Caco-2 (cell line): ENCODE measurements around the gene TRPM4. TPM values are rescaled to one million over a fixed set of nuclear protein-coding genes. Genes with fewer than 3 reads are reported as not detected.
"Not testable (repeated sequence)": the region's sequence is repeated elsewhere in the genome, so short reads cannot be mapped to it uniquely, and the experiment has no call there.

Experiments used
- BruUV-seq: library from RNA; stranded (reverse); fragments of 400-500 nt; replicated peaks from 2 replicates; lab custom pipeline; 2021; lab: Mats Ljungman, UMichigan
- CTCF ChIA-PET: fragments of 300-600 bp; sonication (Branson Sonifier 250); formaldehyde crosslinking; loops from one replicate; lab custom pipeline; 2022; ENCODE audit warnings: antibody characterized with exemption; lab: Charles Lee
- POLR2A ChIA-PET: fragments of 300-600 bp; sonication (Branson Sonifier 250); formaldehyde crosslinking; loops from one replicate; lab custom pipeline; 2022; ENCODE audit warnings: antibody characterized with exemption; lab: Charles Lee
- DNase-seq, 2 experiments: peaks; one replicate each; pipeline versions ENCODE4 v3.0.0 to v3.0.0-alpha.2; 2020 to 2022
- H3K27me3 ChIP-seq: replicated peaks from 2 replicates; pipeline ENCODE4 v1.6.0; 2011; ENCODE audit warnings: low read length; ENCODE audit not compliant: control insufficient read depth, insufficient read depth
- H3K36me3 ChIP-seq: 2 replicates; pipeline ENCODE4 v1.5.1; 2011; ENCODE audit warnings: low read length; ENCODE audit not compliant: control insufficient read depth, insufficient read depth
- H3K4me1 ChIP-seq: fragments of 250-450 bp; sonication (Bioruptor Pico); 2 replicates; pipeline ENCODE4 v1.5.1; 2020; ENCODE audit warnings: mild to moderate bottlenecking
- H3K4me3 ChIP-seq: 2 replicates; pipeline ENCODE4 v1.5.1; 2011; ENCODE audit warnings: low read depth, mild to moderate bottlenecking, control low read depth, low read length
- H3K9me3 ChIP-seq: fragments of 250-450 bp; sonication (Bioruptor Pico); 2 replicates; pipeline ENCODE4 v1.5.1; 2020; ENCODE audit warnings: mild to moderate bottlenecking, moderate library complexity
- H3K27ac Mint-ChIP-seq: one replicate; pipeline ENCODE4 v1.8.0; 2022; ENCODE audit warnings: mixed read lengths; ENCODE audit not compliant: unreplicated experiment
- H3K27me3 Mint-ChIP-seq: one replicate; pipeline ENCODE4 v1.8.0; 2022; ENCODE audit warnings: mixed read lengths; ENCODE audit not compliant: insufficient read depth, unreplicated experiment
- H3K36me3 Mint-ChIP-seq: one replicate; pipeline ENCODE4 v1.8.0; 2022; ENCODE audit warnings: mild to moderate bottlenecking, mixed read lengths; ENCODE audit not compliant: insufficient read depth, unreplicated experiment
- H3K4me1 Mint-ChIP-seq: one replicate; pipeline ENCODE4 v1.8.0; 2022; ENCODE audit warnings: low read depth, mixed read lengths; ENCODE audit not compliant: unreplicated experiment
- H3K4me3 Mint-ChIP-seq: one replicate; pipeline ENCODE4 v1.8.0; 2022; ENCODE audit warnings: mild to moderate bottlenecking, moderate library complexity, mixed read lengths; ENCODE audit not compliant: unreplicated experiment
- H3K9me3 Mint-ChIP-seq: one replicate; pipeline ENCODE4 v1.8.0; 2022; ENCODE audit warnings: mixed read lengths; ENCODE audit not compliant: unreplicated experiment
- intact Hi-C: fragments of 100-400 bp; cut with micrococcal nuclease; formaldehyde crosslinking; loops from one replicate; pipeline ENCODE4 v1.10.0; 2022; ENCODE audit not compliant: unreplicated experiment
- total RNA-seq: library from RNA; stranded (reverse); gene quantifications from 2 replicates; pipeline ENCODE4 v1.2.3, GENCODE V29; 2022
- TF ChIP-seq, protein P1 (sequence below), 2 experiments: fragments of 200-600 bp in 1 of 2; IDR thresholded peaks; 1 replicate in 1 of 2; 2 replicates in 1 of 2; pipeline versions ENCODE4 v1.5.1 to v1.8.0; 2011 to 2022; ENCODE audit warnings: antibody characterized with exemption in 1 of 2, control low read depth in 1 of 2, inconsistent platforms in 1 of 2, low read depth in 1 of 2, low read length in 1 of 2, mild to moderate bottlenecking in 1 of 2, moderate library complexity in 1 of 2; ENCODE audit not compliant: insufficient read depth in 1 of 2, severe bottlenecking in 1 of 2, unreplicated experiment in 1 of 2

TRPM4 gene
- total RNA-seq, 1 experiment from 2014 or later: 27.8 TPM

DNA sequence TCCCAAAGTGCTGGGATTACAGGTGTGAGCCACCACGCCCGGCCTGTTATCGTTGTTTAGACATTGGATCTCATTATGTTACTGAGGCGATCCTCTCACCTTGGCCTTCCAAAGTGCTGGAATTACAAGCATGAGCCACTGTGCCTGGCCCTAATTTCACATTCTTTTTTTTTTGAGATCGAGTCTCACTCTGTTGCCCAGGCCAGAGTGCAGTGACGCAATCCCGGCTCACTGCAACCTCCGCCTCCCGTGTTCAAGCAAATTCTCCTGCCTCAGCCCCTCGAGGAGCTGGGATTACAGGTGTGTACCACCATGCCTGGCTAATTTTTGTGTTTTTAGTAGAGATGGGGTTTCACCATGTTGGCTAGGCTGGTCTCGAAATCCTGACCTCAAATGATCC, 34.3 kb upstream of the TRPM4 start:
- H3K27me3 ChIP-seq, POLR2A ChIA-PET, H3K4me3 Mint-ChIP-seq, H3K9me3 ChIP-seq, DNase-seq, H3K9me3 Mint-ChIP-seq, H3K27me3 Mint-ChIP-seq, H3K4me3 ChIP-seq, H3K36me3 ChIP-seq, intact Hi-C loops, H3K27ac Mint-ChIP-seq, BruUV-seq, CTCF ChIA-PET: not testable (repeated sequence)
- Mint-ChIP-seq H3K4me1 (peaks cover 24% of the 10 kb centered on the region), H3K36me3 (peaks cover 25% of the 10 kb centered on the region)
- peaks cover 20% of the 10 kb centered on the region for H3K4me1 ChIP-seq

DNA sequence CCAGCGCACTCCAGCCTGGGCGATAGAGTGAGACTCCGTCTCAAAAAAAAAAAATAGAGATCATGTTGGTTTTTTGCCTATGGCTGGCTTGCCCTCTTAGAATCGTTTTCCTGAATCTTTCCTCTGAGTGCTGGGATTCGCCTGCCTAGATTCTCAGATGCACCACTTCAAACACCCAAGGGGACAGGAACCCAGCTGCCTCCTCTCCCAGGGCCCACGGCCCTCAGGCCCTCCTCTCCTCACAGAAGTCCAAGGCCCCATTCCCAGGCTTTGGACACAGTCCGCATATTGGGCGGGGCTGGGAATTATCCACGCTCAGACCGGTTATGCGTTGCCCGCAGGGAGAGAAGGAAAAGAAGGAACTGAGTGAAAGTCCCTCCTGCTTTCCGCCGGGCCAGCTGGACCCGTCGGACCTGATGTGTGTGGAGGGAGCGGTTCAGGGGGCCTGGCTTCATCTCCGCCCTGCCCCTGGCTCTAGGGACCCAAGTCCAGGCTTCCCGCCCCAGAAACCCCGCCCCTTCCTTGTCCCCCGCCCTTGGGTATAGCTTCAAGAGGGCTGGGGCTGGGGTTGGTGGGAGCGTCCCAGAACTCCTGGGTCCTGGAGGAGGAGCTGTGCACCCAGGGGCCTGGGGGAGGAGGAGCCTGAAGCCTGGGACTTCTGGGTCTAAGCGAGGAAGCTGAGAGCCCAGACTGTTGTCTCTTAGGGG, 32.4 kb upstream of the TRPM4 start:
- TF ChIP-seq, protein P1, sequence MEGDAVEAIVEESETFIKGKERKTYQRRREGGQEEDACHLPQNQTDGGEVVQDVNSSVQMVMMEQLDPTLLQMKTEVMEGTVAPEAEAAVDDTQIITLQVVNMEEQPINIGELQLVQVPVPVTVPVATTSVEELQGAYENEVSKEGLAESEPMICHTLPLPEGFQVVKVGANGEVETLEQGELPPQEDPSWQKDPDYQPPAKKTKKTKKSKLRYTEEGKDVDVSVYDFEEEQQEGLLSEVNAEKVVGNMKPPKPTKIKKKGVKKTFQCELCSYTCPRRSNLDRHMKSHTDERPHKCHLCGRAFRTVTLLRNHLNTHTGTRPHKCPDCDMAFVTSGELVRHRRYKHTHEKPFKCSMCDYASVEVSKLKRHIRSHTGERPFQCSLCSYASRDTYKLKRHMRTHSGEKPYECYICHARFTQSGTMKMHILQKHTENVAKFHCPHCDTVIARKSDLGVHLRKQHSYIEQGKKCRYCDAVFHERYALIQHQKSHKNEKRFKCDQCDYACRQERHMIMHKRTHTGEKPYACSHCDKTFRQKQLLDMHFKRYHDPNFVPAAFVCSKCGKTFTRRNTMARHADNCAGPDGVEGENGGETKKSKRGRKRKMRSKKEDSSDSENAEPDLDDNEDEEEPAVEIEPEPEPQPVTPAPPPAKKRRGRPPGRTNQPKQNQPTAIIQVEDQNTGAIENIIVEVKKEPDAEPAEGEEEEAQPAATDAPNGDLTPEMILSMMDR (IDR thresholded peaks at IDR 0.05; ENCODE audit: insufficient read depth in 1 of 2, low read depth in 1 of 2, low read length in 1 of 2, severe bottlenecking in 1 of 2, unreplicated experiment in 1 of 2): no peak
- Mint-ChIP-seq H3K4me3 (peak overlapping the region; percentile 71), H3K4me1 (peaks cover 32% of the 10 kb centered on the region), H3K36me3 (peaks cover 26% of the 10 kb centered on the region), H3K27ac (peak overlapping the region; percentile 80), H3K27me3 (peaks cover 4% of the 10 kb centered on the region), H3K9me3 (peaks cover 7% of the 10 kb centered on the region)
- Histone ChIP-seq H3K36me3 (peaks cover 2% of the 10 kb centered on the region; the same call in 1 of the 2 replicates), H3K9me3 (no peaks in the 10 kb centered on the region), H3K27me3 (no peaks in the 10 kb centered on the region), H3K4me1 (peaks cover 17% of the 10 kb centered on the region), H3K4me3 (peak overlapping the region; percentile 24)
- POLR2A ChIA-PET: interaction anchor here (0.5 to 0.7 kb wide), 5 partner anchors 9 to 737 kb away, joined by 3 to 4 read pairs (median 3); partner anchors contain the start of gene LIN7B
- CTCF ChIA-PET: interaction anchor here (0.6 to 1.5 kb wide), 7 partner anchors 11 to 791 kb away, joined by 3 to 13 read pairs (median 8); partner anchors contain the start of gene LIN7B
- intact Hi-C loops: no loop called here
- peak; percentile 79 to 92 for DNase-seq
- no TSS peak for BruUV-seq

DNA sequence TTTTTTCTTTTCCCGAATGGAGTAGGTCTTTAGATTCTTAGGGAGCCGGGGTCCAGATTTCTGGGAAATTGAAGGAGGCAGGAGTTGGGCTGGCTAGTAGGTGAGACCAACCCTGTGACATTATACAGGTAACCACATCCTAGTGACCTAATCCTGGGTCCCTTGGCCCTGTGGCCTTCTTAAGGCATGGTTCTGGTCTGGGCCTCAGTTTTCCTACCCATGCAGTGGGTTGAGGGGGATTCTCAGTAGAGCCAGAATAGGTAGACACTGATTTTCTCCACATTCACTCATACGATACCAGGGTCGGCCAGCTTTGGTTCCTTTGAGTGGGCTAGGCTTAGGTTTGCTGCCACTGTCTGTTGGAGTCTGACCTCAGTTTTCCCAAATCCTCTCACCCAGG, 31.0 kb upstream of the TRPM4 start:
- intact Hi-C loops: no loop called here
- no TSS peak for BruUV-seq
- ChIA-PET CTCF (interaction anchor here (0.6 to 2.2 kb wide), 4 partner anchors 12 to 76 kb away, joined by 3 to 34 read pairs (median 9); partner anchors contain the start of gene LIN7B), POLR2A (no interaction called here)
- Mint-ChIP-seq H3K4me1 (peaks cover 26% of the 10 kb centered on the region), H3K36me3 (peaks cover 26% of the 10 kb centered on the region), H3K27ac (no peak overlapping the region), H3K4me3 (no peak overlapping the region), H3K9me3 (peaks cover 7% of the 10 kb centered on the region), H3K27me3 (no peaks in the 10 kb centered on the region)
- H3K27me3 ChIP-seq: no peaks in the 10 kb centered on the region
- H3K4me1 ChIP-seq: peaks cover 17% of the 10 kb centered on the region; the same call in 1 of the 2 replicates
- no peak for DNase-seq
- H3K9me3 ChIP-seq: no peaks in the 10 kb centered on the region
- H3K36me3 ChIP-seq: peaks cover 2% of the 10 kb centered on the region; the same call in 1 of the 2 replicates
- H3K4me3 ChIP-seq: no peak overlapping the region
- TF ChIP-seq, protein P1 (IDR thresholded peaks at IDR 0.05; ENCODE audit: insufficient read depth in 1 of 2, low read depth in 1 of 2, low read length in 1 of 2, severe bottlenecking in 1 of 2, unreplicated experiment in 1 of 2): no peak

DNA sequence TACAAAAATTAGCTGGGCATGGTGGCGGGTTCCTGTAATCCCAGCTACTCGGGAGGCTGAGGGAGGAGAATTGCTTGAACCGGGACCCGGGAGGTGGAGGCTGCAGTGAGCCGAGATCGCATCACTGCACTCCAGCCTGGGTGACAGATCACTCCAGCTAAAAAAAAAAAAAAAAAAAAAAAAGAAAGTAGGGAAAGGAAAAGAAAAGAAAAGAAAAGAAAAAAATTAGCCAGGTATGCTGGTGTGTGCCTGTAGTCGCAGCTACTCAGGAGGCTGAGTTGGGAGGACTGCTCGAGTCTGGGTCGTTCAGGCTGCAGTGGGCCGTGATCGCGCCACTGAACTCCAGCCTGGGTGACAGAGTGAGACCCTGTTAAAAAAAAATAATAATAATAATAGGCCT, 30.4 kb upstream of the TRPM4 start:
- H3K9me3 Mint-ChIP-seq, intact Hi-C loops, DNase-seq, H3K27me3 ChIP-seq, H3K27me3 Mint-ChIP-seq, BruUV-seq, H3K36me3 ChIP-seq, H3K9me3 ChIP-seq: not testable (repeated sequence)
- H3K36me3 Mint-ChIP-seq: peaks cover 26% of the 10 kb centered on the region
- H3K4me3 Mint-ChIP-seq: peak overlapping the region; percentile 85
- H3K27ac Mint-ChIP-seq: peak overlapping the region; percentile 80
- POLR2A ChIA-PET: interaction anchor here (0.5 to 1.0 kb wide), 12 partner anchors 13 to 635 kb away, joined by 3 to 14 read pairs (median 4); partner anchors contain the start of genes ALDH16A1, BAX, GYS1 and LIN7B
- Histone ChIP-seq H3K4me1 (peaks cover 17% of the 10 kb centered on the region; the same call in 1 of the 2 replicates), H3K4me3 (peak overlapping the region; percentile 32)
- CTCF ChIA-PET: interaction anchor here (0.5 to 2.2 kb wide), 24 partner anchors 8 to 1359 kb away, joined by 3 to 51 read pairs (median 6); partner anchors contain the start of genes ALDH16A1, GYS1, LIN7B and PPFIA3
- peaks cover 26% of the 10 kb centered on the region for H3K4me1 Mint-ChIP-seq
